ENCODE measurements around the gene STK32C.
"Not testable (repeated sequence)": the region's sequence is repeated elsewhere in the genome, so short reads cannot be mapped to it uniquely, and the experiment has no call there.

Gene STK32C

DNA sequence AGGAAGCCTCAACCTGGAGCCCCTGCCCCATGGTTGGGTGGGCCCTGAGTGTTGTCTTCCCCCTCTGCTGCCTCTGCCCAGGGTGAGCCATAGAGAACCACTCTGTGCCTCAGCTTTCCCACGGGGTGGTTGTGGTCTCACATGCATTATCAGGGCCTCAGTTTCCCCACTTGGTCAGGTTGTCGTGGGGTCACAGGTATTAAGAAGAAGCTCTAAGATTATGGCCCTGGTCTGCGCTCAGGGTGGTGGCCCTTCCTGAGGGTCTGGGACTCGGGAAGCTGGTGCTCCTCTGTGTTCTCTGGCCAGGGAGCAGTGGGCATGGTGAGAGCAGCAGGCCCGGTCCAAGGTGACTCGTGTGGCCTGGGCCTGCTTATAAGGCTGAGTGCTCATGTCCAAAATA, 42.0 kb upstream of the STK32C start:
- H3K27me3 ChIP-seq (ENCODE audit: insufficient read depth, low read length) = no peaks in the 10 kb centered on the region
- no peaks in the 10 kb centered on the region for H3K36me3 ChIP-seq (ENCODE audit: insufficient read depth, low read depth, low read length)
- no peaks in the 10 kb centered on the region for H3K9me3 ChIP-seq (ENCODE audit: insufficient read depth, low read depth, low read length)
- H3K4me1 ChIP-seq (ENCODE audit: insufficient read depth, low read length) = no peaks in the 10 kb centered on the region
- no peak overlapping the region for H3K27ac ChIP-seq (ENCODE audit: low read length)
- no peak overlapping the region for H3K9ac ChIP-seq (ENCODE audit: low read depth, low read length)
- no peak overlapping the region for H3K4me3 ChIP-seq (ENCODE audit: low read length)

GRCh38 chr10:132347931-132348267, 40.1 kb upstream of the STK32C start:
- Histone ChIP-seq H3K9me3 (ENCODE audit: insufficient read depth, low read depth, low read length) (no peaks in the 10 kb centered on the region), H3K4me3 (ENCODE audit: low read length) (no peak overlapping the region), H3K27me3 (ENCODE audit: insufficient read depth, low read length) (no peaks in the 10 kb centered on the region), H3K27ac (ENCODE audit: low read length) (no peak overlapping the region), H3K4me1 (ENCODE audit: insufficient read depth, low read length) (no peaks in the 10 kb centered on the region), H3K36me3 (ENCODE audit: insufficient read depth, low read depth, low read length) (no peaks in the 10 kb centered on the region), H3K9ac (ENCODE audit: low read depth, low read length) (no peak overlapping the region)

DNA sequence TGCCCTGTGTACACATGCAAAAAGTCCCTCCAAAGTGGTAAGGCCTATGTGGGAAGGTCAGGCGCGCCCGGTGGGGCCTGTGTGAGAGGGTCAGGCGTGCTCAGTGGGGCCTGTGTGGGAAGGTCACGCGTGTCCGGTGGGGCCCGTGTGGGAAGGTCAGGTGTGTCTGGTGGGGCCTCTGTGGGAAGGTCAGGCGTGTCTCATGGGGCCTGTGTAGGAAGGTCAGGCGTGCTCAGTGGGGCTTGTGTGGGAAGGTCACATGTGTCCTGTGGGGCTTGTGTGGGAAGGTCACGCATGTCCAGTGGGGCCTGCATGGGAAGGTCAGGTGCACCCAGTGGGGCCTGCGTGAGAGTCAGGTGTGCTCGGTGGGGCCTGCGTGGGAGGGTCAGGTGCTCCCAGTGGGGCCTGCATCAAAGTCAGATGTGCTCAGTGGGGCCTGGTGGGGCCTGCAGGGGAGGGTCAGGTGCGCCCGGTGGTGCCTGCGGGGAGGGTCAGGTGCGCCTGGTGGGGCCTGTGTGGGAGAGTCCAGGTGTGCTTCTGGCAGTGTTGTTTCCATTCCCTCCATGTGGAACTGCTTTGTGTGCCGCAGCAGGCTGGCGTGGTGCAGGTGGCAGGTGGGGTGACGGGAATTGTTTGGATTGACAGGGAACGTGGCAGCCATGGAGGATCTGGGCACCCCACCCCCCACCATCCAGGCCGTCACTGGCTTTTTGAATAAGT, 39.6 kb upstream of the STK32C start:
- no peak overlapping the region for H3K4me3 ChIP-seq (ENCODE audit: low read length)
- no peaks in the 10 kb centered on the region for H3K36me3 ChIP-seq (ENCODE audit: insufficient read depth, low read depth, low read length)
- no peaks in the 10 kb centered on the region for H3K4me1 ChIP-seq (ENCODE audit: insufficient read depth, low read length)
- H3K27ac ChIP-seq (ENCODE audit: low read length) = no peak overlapping the region
- no peak overlapping the region; the same call in 1 of the 2 replicates for H3K9ac ChIP-seq (ENCODE audit: low read depth, low read length)
- no peaks in the 10 kb centered on the region for H3K27me3 ChIP-seq (ENCODE audit: insufficient read depth, low read length)
- H3K9me3 ChIP-seq (ENCODE audit: insufficient read depth, low read depth, low read length) = no peaks in the 10 kb centered on the region

- H3K9ac ChIP-seq (ENCODE audit: low read depth, low read length) = no peak overlapping the region
- H3K4me3 ChIP-seq (ENCODE audit: low read length) = no peak overlapping the region
- H3K27ac ChIP-seq (ENCODE audit: low read length) = no peak overlapping the region
- no peaks in the 10 kb centered on the region for H3K27me3 ChIP-seq (ENCODE audit: insufficient read depth, low read length)
- H3K4me1 ChIP-seq (ENCODE audit: insufficient read depth, low read length) = no peaks in the 10 kb centered on the region
- H3K36me3 ChIP-seq (ENCODE audit: insufficient read depth, low read depth, low read length) = no peaks in the 10 kb centered on the region
- H3K9me3 ChIP-seq (ENCODE audit: insufficient read depth, low read depth, low read length) = no peaks in the 10 kb centered on the region
Observed at GRCh38 chr10:132346806-132347205, 39.1 kb upstream of the STK32C start.

GRCh38 chr10:132345345-132345744, 37.6 kb upstream of the STK32C start:
- no peaks in the 10 kb centered on the region for H3K36me3 ChIP-seq (ENCODE audit: insufficient read depth, low read depth, low read length)
- no peak overlapping the region for H3K4me3 ChIP-seq (ENCODE audit: low read length)
- H3K27me3 ChIP-seq (ENCODE audit: insufficient read depth, low read length) = no peaks in the 10 kb centered on the region
- no peak overlapping the region for H3K9ac ChIP-seq (ENCODE audit: low read depth, low read length)
- no peaks in the 10 kb centered on the region for H3K4me1 ChIP-seq (ENCODE audit: insufficient read depth, low read length)
- no peak overlapping the region for H3K27ac ChIP-seq (ENCODE audit: low read length)
- no peaks in the 10 kb centered on the region for H3K9me3 ChIP-seq (ENCODE audit: insufficient read depth, low read depth, low read length)

- no peak overlapping the region for H3K4me3 ChIP-seq (ENCODE audit: low read length)
- H3K9ac ChIP-seq (ENCODE audit: low read depth, low read length) = no peak overlapping the region
- no peaks in the 10 kb centered on the region for H3K27me3 ChIP-seq (ENCODE audit: insufficient read depth, low read length)
- no peaks in the 10 kb centered on the region for H3K36me3 ChIP-seq (ENCODE audit: insufficient read depth, low read depth, low read length)
- H3K4me1 ChIP-seq (ENCODE audit: insufficient read depth, low read length) = no peaks in the 10 kb centered on the region
- no peak overlapping the region for H3K27ac ChIP-seq (ENCODE audit: low read length)
- no peaks in the 10 kb centered on the region for H3K9me3 ChIP-seq (ENCODE audit: insufficient read depth, low read depth, low read length)
Observed at GRCh38 chr10:132344386-132344785, 36.6 kb upstream of the STK32C start.

DNA sequence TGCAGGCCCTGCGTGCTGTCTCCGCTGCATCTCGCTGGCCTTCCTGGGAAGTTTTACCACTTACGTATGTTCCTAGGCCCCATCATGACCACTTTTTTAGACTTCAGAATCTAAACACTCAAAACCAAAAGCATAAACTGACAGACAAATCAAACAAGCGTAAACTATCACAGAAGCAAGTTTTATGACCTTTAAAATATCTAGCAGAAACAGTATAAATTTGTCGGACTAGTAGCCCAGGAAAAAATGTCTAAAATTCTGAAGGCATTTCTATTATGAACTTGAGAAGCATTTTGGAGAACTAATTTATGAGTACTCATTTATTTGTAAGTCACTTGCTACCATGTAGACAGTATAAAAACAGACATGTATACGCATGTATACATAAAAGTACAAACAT, 34.8 kb upstream of the STK32C start:
- Histone ChIP-seq H3K9me3 (ENCODE audit: insufficient read depth, low read depth, low read length) (no peaks in the 10 kb centered on the region), H3K9ac (ENCODE audit: low read depth, low read length) (no peak overlapping the region), H3K36me3 (ENCODE audit: insufficient read depth, low read depth, low read length) (no peaks in the 10 kb centered on the region), H3K4me3 (ENCODE audit: low read length) (no peak overlapping the region), H3K27ac (ENCODE audit: low read length) (no peak overlapping the region), H3K27me3 (ENCODE audit: insufficient read depth, low read length) (no peaks in the 10 kb centered on the region), H3K4me1 (ENCODE audit: insufficient read depth, low read length) (no peaks in the 10 kb centered on the region; the same call in 1 of the 2 replicates)

DNA sequence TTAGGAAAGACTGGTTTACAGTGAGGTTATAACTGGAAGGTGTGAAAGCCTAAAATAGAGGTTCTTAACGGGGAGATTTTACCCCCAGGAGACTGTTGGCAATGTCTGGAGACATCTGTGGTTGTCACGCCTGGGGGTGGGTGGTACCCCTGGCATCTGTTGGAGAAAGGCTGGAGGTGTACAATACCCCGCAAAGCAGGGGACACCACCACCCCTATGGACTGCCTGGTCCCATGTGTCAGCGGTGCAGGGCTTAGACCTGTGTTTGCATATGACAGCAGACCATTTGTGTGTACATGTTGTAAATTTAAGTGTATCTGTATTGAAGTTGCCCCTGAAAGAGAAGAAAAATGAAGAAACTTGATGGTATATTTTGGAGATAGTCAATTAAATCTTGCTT, 34.0 kb upstream of the STK32C start:
- Histone ChIP-seq H3K4me1 (ENCODE audit: insufficient read depth, low read length) (peaks cover 2% of the 10 kb centered on the region; the same call in 1 of the 2 replicates), H3K4me3 (ENCODE audit: low read length) (no peak overlapping the region), H3K9me3 (ENCODE audit: insufficient read depth, low read depth, low read length) (no peaks in the 10 kb centered on the region), H3K9ac (ENCODE audit: low read depth, low read length) (no peak overlapping the region), H3K27ac (ENCODE audit: low read length) (no peak overlapping the region), H3K27me3 (ENCODE audit: insufficient read depth, low read length) (no peaks in the 10 kb centered on the region), H3K36me3 (ENCODE audit: insufficient read depth, low read depth, low read length) (no peaks in the 10 kb centered on the region)

- H3K27me3 ChIP-seq (ENCODE audit: insufficient read depth, low read length) = no peaks in the 10 kb centered on the region
- no peaks in the 10 kb centered on the region for H3K36me3 ChIP-seq (ENCODE audit: insufficient read depth, low read depth, low read length)
- no peak overlapping the region for H3K4me3 ChIP-seq (ENCODE audit: low read length)
- no peak overlapping the region for H3K27ac ChIP-seq (ENCODE audit: low read length)
- no peaks in the 10 kb centered on the region for H3K9me3 ChIP-seq (ENCODE audit: insufficient read depth, low read depth, low read length)
- H3K4me1 ChIP-seq (ENCODE audit: insufficient read depth, low read length) = peaks cover 4% of the 10 kb centered on the region; the same call in 1 of the 2 replicates
- H3K9ac ChIP-seq (ENCODE audit: low read depth, low read length) = no peak overlapping the region
Observed at GRCh38 chr10:132341017-132341416, 33.3 kb upstream of the STK32C start.

DNA sequence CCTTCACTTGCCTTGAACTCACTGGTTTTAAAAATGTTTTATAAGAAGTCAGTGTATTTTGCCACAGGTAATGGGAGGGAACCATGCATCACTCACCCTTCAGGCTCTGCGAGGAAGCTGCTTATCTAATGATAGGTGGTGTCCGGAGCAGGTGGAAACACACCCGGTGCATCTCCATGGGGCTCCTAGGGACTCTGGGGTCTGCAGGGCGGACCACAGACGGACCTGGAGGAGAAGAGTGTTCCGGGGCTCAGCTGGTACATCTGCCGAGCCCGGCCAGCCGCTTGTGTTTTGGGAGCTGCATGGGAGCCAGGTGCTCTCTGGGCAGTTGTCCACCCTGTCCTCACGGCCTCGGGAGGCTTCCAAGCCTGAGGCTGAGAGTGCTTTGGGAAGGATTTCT, 31.5 kb upstream of the STK32C start:
- Histone ChIP-seq H3K9ac (ENCODE audit: low read depth, low read length) (no peak overlapping the region), H3K27ac (ENCODE audit: low read length) (no peak overlapping the region), H3K4me1 (ENCODE audit: insufficient read depth, low read length) (peaks cover 4% of the 10 kb centered on the region; the same call in 1 of the 2 replicates), H3K36me3 (ENCODE audit: insufficient read depth, low read depth, low read length) (no peaks in the 10 kb centered on the region), H3K9me3 (ENCODE audit: insufficient read depth, low read depth, low read length) (no peaks in the 10 kb centered on the region), H3K4me3 (ENCODE audit: low read length) (no peak overlapping the region), H3K27me3 (ENCODE audit: insufficient read depth, low read length) (no peaks in the 10 kb centered on the region)

DNA sequence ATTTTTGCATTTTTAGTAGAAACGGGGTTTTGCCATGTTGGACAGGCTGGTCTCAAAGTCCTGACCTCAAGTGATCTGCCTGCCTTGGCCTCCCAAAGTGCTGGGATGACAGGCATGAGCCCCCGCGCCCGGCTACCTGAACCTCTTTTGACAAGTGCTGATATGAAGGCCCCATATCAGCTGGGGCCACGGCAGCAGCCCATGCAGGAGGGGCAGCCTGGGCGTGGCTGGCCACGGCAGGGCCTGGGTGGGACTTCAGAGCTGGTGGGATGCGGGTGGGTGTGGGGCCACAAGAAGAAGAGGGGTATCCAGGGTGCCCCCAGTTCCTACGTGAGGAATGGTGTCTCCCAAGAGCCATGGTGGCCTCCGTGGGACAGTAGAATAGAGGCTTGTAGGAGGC, 31.1 kb upstream of the STK32C start:
- H3K9me3 ChIP-seq (ENCODE audit: insufficient read depth, low read depth, low read length) = no peaks in the 10 kb centered on the region

DNA sequence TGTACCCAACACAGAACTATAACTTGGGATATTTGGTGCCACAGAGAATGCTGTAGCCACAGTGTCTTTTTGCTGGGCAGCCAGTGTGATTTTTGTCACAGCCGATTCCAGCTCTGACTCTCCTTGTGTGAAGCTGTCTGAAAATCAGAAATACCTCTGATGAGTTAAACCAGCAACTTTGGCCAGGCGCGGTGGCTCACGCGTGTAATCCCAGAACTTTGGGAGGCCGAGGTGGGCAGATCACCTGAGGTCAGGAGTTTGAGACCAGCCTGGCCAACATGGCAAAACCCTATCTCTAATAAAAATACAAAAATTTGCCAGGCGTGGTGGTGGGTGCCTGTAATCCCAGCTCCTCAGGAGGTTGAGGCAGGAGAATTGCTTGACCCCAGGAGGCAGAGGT, 30.1 kb upstream of the STK32C start:
- not testable (repeated sequence) for H3K36me3 ChIP-seq (ENCODE audit: insufficient read depth, low read depth, low read length)

More for the DNA sequence above, 31.1 kb upstream of the STK32C start:
- Histone ChIP-seq H3K27me3 (ENCODE audit: insufficient read depth, low read length) (no peaks in the 10 kb centered on the region), H3K4me1 (ENCODE audit: insufficient read depth, low read length) (peaks cover 4% of the 10 kb centered on the region; the same call in 1 of the 2 replicates), H3K9ac (ENCODE audit: low read depth, low read length) (no peak overlapping the region), H3K36me3 (ENCODE audit: insufficient read depth, low read depth, low read length) (no peaks in the 10 kb centered on the region), H3K27ac (ENCODE audit: low read length) (no peak overlapping the region), H3K4me3 (ENCODE audit: low read length) (no peak overlapping the region)

More for the DNA sequence above, 30.1 kb upstream of the STK32C start:
- H3K4me3 ChIP-seq (ENCODE audit: low read length); H3K4me1 ChIP-seq (ENCODE audit: insufficient read depth, low read length); H3K27me3 ChIP-seq (ENCODE audit: insufficient read depth, low read length); H3K9me3 ChIP-seq (ENCODE audit: insufficient read depth, low read depth, low read length); H3K27ac ChIP-seq (ENCODE audit: low read length): not testable (repeated sequence)
- peak overlapping the region; percentile 66; the same call in 1 of the 2 replicates for H3K9ac ChIP-seq (ENCODE audit: low read depth, low read length)
